ENCODE data around the gene CNTROB. TPM values are rescaled to one million over a fixed set of nuclear protein-coding genes. Genes with fewer than 3 reads are reported as not detected.
"Not testable (repeated sequence)": the region's sequence is repeated elsewhere in the genome, so short reads cannot be mapped to it uniquely, and the experiment has no call there.

CNTROB gene
- total and polyA plus RNA-seq, 7 donors, result 5.5 to 9.6 (median 8.7) TPM

DNA sequence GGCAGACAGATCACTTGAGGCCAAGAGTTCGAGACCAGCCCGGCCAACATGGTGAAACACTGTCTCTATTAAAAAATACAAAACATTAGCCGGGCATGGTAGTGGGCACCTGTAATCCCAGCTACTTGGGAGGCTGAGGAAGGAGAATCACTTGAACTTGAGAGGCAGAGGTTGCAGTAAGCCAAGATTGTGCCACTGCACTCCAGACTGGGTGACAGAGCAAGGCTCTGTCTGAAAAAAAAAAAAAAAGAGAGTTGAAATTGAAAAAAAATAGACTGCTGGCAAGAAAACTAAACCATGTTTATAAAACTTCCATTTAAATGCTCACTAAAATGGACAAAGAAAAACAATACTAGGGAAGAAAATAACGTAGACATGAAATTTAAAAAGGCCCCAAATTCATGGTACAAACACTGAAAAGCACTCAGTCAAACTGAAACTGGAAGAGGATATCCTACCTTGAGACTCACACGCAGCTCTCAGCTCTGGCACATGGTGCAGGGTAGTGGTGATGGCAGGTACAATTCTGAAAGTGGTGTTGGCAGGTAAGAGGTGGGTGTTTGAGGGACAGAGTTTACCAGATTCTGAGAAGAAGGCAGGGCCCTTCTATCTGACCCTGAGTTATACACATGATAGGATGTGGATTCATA, 19.3 kb downstream of the CNTROB start:
- H3K36me3 ChIP-seq (ENCODE audit: insufficient read depth in 1 of 2, low read depth in 1 of 2), result peaks cover 0 to 42% of the 10 kb centered on the region in 2 donors
- intact Hi-C loops (cut with DNase I), result no loop called here
- WGBS, 3 donors, result 74 to 83% (median 77%) methylated on average over 5 of the region's 5 CpGs
- DNase-seq (no peak), ATAC-seq (no peak)
- no peaks in the 10 kb centered on the region for H3K27me3 ChIP-seq (ENCODE audit: insufficient read depth in 3 of 3, low read length in 2 of 3)
- no peaks in the 10 kb centered on the region for H3K9me3 ChIP-seq
- H3K4me1 ChIP-seq, result no peaks in the 10 kb centered on the region
- TF ChIP-seq, protein P1, sequence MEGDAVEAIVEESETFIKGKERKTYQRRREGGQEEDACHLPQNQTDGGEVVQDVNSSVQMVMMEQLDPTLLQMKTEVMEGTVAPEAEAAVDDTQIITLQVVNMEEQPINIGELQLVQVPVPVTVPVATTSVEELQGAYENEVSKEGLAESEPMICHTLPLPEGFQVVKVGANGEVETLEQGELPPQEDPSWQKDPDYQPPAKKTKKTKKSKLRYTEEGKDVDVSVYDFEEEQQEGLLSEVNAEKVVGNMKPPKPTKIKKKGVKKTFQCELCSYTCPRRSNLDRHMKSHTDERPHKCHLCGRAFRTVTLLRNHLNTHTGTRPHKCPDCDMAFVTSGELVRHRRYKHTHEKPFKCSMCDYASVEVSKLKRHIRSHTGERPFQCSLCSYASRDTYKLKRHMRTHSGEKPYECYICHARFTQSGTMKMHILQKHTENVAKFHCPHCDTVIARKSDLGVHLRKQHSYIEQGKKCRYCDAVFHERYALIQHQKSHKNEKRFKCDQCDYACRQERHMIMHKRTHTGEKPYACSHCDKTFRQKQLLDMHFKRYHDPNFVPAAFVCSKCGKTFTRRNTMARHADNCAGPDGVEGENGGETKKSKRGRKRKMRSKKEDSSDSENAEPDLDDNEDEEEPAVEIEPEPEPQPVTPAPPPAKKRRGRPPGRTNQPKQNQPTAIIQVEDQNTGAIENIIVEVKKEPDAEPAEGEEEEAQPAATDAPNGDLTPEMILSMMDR (IDR thresholded peaks at IDR 0.05), result no peak
- no peak overlapping the region for H3K4me3 ChIP-seq
- H3K27ac ChIP-seq, result no peak overlapping the region

DNA sequence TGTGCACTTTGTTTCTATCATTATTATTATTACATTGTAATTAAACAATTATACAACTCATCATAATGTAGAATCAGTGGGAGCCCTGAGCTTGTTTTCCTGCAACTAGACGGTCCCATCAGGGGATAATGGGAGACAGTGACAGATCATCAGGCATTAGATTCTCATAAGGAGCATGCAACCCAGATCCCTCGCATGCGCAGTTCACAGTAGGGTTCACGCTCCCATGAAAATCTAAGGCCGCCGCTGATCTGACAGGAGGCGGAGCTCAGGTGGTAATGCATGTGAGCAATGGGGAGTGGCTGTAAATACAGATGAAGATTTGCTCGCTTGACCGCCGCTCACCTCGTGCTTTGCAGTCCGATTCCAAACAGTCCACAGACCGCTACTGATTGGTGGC, 21.3 kb downstream of the CNTROB start:
- ATAC-seq; DNase-seq; H3K4me3 ChIP-seq; intact Hi-C loops (cut with DNase I); H3K4me1 ChIP-seq; H3K27ac ChIP-seq; H3K27me3 ChIP-seq (ENCODE audit: insufficient read depth in 3 of 3, low read length in 2 of 3); H3K9me3 ChIP-seq: not testable (repeated sequence)
- H3K36me3 ChIP-seq (ENCODE audit: insufficient read depth in 1 of 2, low read depth in 1 of 2), result peaks cover 0 to 23% of the 10 kb centered on the region in 2 donors
- 89 to 95% (median 92%) methylated on average over 13 of the region's 13 CpGs for WGBS, 3 donors

DNA sequence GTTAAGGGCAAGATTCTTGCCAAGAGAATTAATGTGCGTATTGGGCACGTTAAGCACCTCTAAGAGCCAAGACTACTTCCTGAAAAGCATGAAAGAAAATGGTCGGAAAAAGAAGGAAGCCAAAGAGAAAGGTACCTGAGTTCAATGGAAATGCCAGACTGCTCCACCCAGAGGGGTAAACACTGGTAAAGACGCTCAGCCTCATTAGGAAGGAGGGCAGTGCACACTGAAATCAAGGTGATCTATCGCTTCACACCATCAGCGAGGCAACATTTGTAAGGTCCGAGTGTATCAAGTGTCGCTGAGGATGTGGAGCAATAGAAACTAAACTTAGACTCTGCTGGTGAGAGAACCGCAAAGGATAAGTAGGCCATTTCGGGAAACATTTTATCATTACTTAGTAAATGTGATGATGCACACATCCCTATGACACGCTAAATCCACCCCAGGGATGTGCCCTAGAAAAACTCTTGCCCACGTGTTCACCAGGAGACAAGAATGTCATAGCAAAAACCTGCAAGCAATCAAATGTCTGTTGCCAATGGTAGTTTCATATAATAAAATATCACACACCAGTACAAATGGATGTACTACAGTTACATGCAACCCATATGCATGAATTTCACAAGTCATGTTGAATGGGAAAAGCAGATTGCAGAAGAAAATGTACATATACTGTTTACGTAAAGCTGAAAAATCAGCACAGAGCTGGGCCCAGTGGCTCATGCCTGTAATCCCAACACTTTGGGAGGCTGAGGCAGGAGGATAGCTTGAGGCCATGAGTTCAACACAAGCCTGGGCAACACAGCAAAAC, 23.6 kb downstream of the CNTROB start:
- Histone ChIP-seq H3K9me3 (no peaks in the 10 kb centered on the region), H3K27me3 (ENCODE audit: insufficient read depth in 3 of 3, low read length in 2 of 3) (peaks cover 0 to 14% (median 3%) of the 10 kb centered on the region in 3 donors), H3K4me1 (no peaks in the 10 kb centered on the region), H3K4me3 (no peak overlapping the region), H3K27ac (no peak overlapping the region), H3K36me3 (ENCODE audit: insufficient read depth in 1 of 2, low read depth in 1 of 2) (no peaks in the 10 kb centered on the region)
- intact Hi-C loops (cut with DNase I), result no loop called here
- DNase-seq (no peak), ATAC-seq (no peak)
- WGBS, 3 donors, result 68 to 75% (median 72%) methylated on average over 13 of the region's 13 CpGs
- TF ChIP-seq, protein P1 (IDR thresholded peaks at IDR 0.05), result no peak

DNA sequence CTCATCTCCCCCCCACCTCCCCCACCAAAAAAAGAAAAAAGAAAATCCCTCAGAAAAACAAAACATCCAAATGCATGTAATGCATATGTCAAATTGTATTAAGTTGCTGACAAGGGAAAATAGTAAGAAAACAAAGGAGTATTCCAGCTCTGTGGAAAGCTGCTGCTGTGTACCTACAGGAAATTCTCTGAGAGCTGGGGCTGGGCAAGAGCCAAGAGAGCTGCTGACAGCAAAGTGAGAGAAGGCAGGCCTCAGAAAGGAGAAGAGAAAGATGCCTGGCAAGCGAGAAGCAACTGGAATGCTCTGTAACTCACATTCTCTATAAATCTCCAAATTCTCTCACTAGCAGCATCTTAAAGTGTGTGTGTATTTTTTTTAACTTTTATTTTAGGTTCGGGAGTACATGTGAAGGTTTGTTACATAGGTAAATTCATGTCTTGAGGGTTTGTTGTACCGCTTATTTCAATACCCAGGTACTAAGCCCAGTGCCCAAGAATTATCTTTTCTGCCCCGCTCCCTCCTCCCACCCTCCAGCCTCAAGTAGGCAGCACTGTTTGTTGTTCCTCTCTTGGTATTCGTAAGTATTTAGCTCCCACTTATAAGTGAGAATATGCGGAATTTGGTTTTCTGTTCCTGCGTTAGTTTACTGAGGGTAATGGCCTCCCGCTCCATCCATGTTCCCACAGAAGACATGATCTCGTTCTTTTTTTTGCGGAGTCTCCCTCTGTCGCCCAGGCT, 24.4 kb downstream of the CNTROB start:
- peaks cover 2 to 16% (median 3%) of the 10 kb centered on the region in 3 donors for H3K27me3 ChIP-seq (ENCODE audit: insufficient read depth in 3 of 3, low read length in 2 of 3)
- no peaks in the 10 kb centered on the region for H3K9me3 ChIP-seq
- DNase-seq (no peak), ATAC-seq (no peak)
- no peak overlapping the region for H3K27ac ChIP-seq
- no peaks in the 10 kb centered on the region for H3K4me1 ChIP-seq
- TF ChIP-seq, protein P1 (IDR thresholded peaks at IDR 0.05), result no peak
- H3K4me3 ChIP-seq, result no peak overlapping the region
- intact Hi-C loops (cut with DNase I), result no loop called here
- no peaks in the 10 kb centered on the region for H3K36me3 ChIP-seq (ENCODE audit: insufficient read depth in 1 of 2, low read depth in 1 of 2)
- 82 to 89% (median 86%) methylated on average over 11 of the region's 11 CpGs for WGBS, 3 donors
